GM12878 (cell line): ENCODE data around the gene IGSF22. TPM values are rescaled to one million over a fixed set of nuclear protein-coding genes. Genes with fewer than 3 reads are reported as not detected.

Experiments
- ATAC-seq: fragments of 200-7000 bp; cut with Tn5 transposase; 3 replicates; pipeline ENCODE4 v1.9.1; 2020; ENCODE audit warnings: mild to moderate bottlenecking, moderate library complexity
- BruUV-seq: library from RNA; stranded (reverse); fragments of 400-500 nt; replicated peaks from 2 replicates; lab custom pipeline; 2021; lab: Mats Ljungman, UMichigan
- CTCF ChIA-PET: fragments of 300-600 bp; sonication (Branson Sonifier 250); formaldehyde crosslinking; extraction: SDS; loops from one replicate; lab custom pipeline; 2021; ENCODE audit warnings: inconsistent platforms; lab: Yijun Ruan, JAX
- POLR2A ChIA-PET: fragments of 350-600 bp; formaldehyde crosslinking; extraction: SDS; loops from one replicate; lab custom pipeline; 2021; ENCODE audit warnings: inconsistent platforms; lab: Charles Lee
- RAD21 ChIA-PET: fragments of 300-600 bp; sonication (Branson Sonifier 250); formaldehyde crosslinking; loops from one replicate; lab custom pipeline; 2023; ENCODE audit warnings: antibody characterized with exemption; ENCODE audit not compliant: unreplicated experiment; lab: Charles Lee
- SMC1A ChIA-PET: fragments of 300-600 bp; sonication (Branson Sonifier 250); formaldehyde crosslinking; loops from one replicate; lab custom pipeline; 2023; ENCODE audit not compliant: unreplicated experiment, uncharacterized antibody; lab: Charles Lee
- DNase-seq: peaks from one replicate; pipeline ENCODE4 v3.0.0-alpha.2; 2011; ENCODE audit warnings: low read depth, low spot score
- FAIRE-seq: peaks from 3 replicates; lab custom pipeline; 2011; peaks lifted over from hg19 to GRCh38; lab: Jason Lieb, UNC
- H2AFZ ChIP-seq: 2 replicates; pipeline ENCODE4 v1.6.0; 2011; ENCODE audit warnings: low read depth, low read length, control low read depth; ENCODE audit not compliant: control insufficient read depth
- H3K27ac ChIP-seq: 2 replicates; pipeline ENCODE4 v1.5.1; 2011; ENCODE audit warnings: control low read depth; ENCODE audit not compliant: control insufficient read depth, insufficient read depth
- H3K27me3 ChIP-seq, 2 experiments: replicated peaks in 1 of 2; 2 replicates each; pipeline versions ENCODE4 v1.6.0 to v1.6.1; 2011; ENCODE audit warnings: low read length in 1 of 2; ENCODE audit not compliant: control insufficient read depth in 2 of 2, insufficient read depth in 2 of 2
- H3K36me3 ChIP-seq, 2 experiments: 2 replicates each; pipeline ENCODE4 v1.5.1; 2011; ENCODE audit warnings: low read length in 1 of 2; ENCODE audit not compliant: control insufficient read depth in 2 of 2, insufficient read depth in 2 of 2
- H3K4me1 ChIP-seq: 2 replicates; pipeline ENCODE4 v1.6.1; 2011; ENCODE audit warnings: mild to moderate bottlenecking, low read length, moderate library complexity, mixed read lengths; ENCODE audit not compliant: control insufficient read depth, insufficient read depth
- H3K4me2 ChIP-seq: 2 replicates; pipeline ENCODE4 v1.6.0; 2011; ENCODE audit warnings: control low read depth; ENCODE audit not compliant: control insufficient read depth, insufficient read depth
- H3K4me3 ChIP-seq: fragments of 200-600 bp; sonication (generic); 2 replicates; pipeline ENCODE4 v1.5.1; 2016
- H3K79me2 ChIP-seq: 2 replicates; pipeline ENCODE4 v1.6.0; 2011; ENCODE audit warnings: low read length; ENCODE audit not compliant: control insufficient read depth, insufficient read depth
- H3K9ac ChIP-seq: 2 replicates; pipeline ENCODE4 v1.8.0; 2011; ENCODE audit warnings: low read length, control low read depth, mixed read lengths; ENCODE audit not compliant: control insufficient read depth, insufficient read depth
- H3K9me3 ChIP-seq: replicated peaks from 3 replicates; pipeline ENCODE4 v1.5.1; 2011; ENCODE audit warnings: mild to moderate bottlenecking, low read length; ENCODE audit not compliant: control insufficient read depth, insufficient read depth
- H4K20me1 ChIP-seq: 2 replicates; pipeline ENCODE4 v1.6.0; 2011; ENCODE audit not compliant: control insufficient read depth, insufficient read depth
- TARDBP ChIP-seq: IDR thresholded peaks from 2 replicates; pipeline ENCODE4 v1.6.1; 2016; ENCODE audit warnings: borderline replicate concordance
- ZNF24 ChIP-seq: fragments of 450-650 bp; IDR thresholded peaks from 2 replicates; pipeline ENCODE4 v1.6.1; 2017; ENCODE audit warnings: antibody characterized with exemption, mild to moderate bottlenecking
- ZZZ3 ChIP-seq: IDR thresholded peaks from 2 replicates; pipeline ENCODE4 v1.6.1; 2011; ENCODE audit warnings: low read depth; ENCODE audit not compliant: control insufficient read depth, insufficient read length
- WGBS: methylation state at CpG from one replicate; pipeline ENCODE4 v1.1.6; 2016; ENCODE audit warnings: low lambda C conversion rate; ENCODE audit not compliant: insufficient replicate concordance, insufficient coverage; ENCODE audit errors: missing lambda C conversion rate; 5-methylcytosine and 5-hydroxymethylcytosine counted together
- in situ Hi-C: fragments of 300-500 bp; cut with MboI; formaldehyde crosslinking; loops from 9 replicates; pipeline ENCODE4 v1.14.3; 2018; ENCODE audit warnings: mixed read lengths
- intact Hi-C: fragments of 100-400 bp; cut with micrococcal nuclease; formaldehyde crosslinking; loops from one replicate; pipeline ENCODE4 v1.14.2; 2022; ENCODE audit not compliant: unreplicated experiment
- polyA plus RNA-seq, 11 experiments: library from polyadenylated mRNA; depleted of rRNA in 4 of 11; unstranded in 6 of 11; stranded (reverse) in 5 of 11; fragments of >200 nt; fragmentation: Nextera tagmentation in 4 of 11; fragmentation: Illumina TruSeq in 1 of 11; extraction: Ambion mirVana in 4 of 11; extraction: Trizol in 1 of 11; gene quantifications; 1 replicate in 1 of 11; 2 replicates in 10 of 11; pipeline versions ENCODE4 v1.2.1 to v1.2.3, GENCODE V29; 2011 to 2016; ENCODE audit warnings: inconsistent platforms in 2 of 11, missing spikeins in 2 of 11, low read depth in 1 of 11
- total RNA-seq, 4 experiments: library from RNA; depleted of rRNA in 3 of 4; stranded (reverse); fragments of >200 nt in 3 of 4; fragmentation: Illumina TruSeq in 1 of 4; extraction: Trizol in 1 of 4; gene quantifications; 2 replicates each; pipeline versions ENCODE4 v1.2.1 to v1.2.3, GENCODE V29; 2013 to 2021
- TF ChIP-seq, protein P1 (sequence below): fragments of 450-650 bp; conservative IDR thresholded peaks from 2 replicates; pipeline ENCODE4 v1.6.1; 2017; ENCODE audit warnings: mild to moderate bottlenecking, moderate library complexity
- TF ChIP-seq, protein P2 (sequence below): fragments of 450-650 bp; IDR thresholded peaks from 2 replicates; pipeline ENCODE4 v1.6.1; 2017; ENCODE audit warnings: mild to moderate bottlenecking, moderate library complexity
- TF ChIP-seq, protein P3 (sequence below): fragments of 450-650 bp; IDR thresholded peaks from 2 replicates; pipeline ENCODE4 v1.6.1; 2017; ENCODE audit warnings: mild to moderate bottlenecking, moderate library complexity

Gene IGSF22
- total and polyA plus RNA-seq, 10 of the 15 experiments (the other 5 are each of a cell fraction or from before 2014, with no cell fraction given) = 0.02 to 0.18 TPM; not detected in 8

DNA sequence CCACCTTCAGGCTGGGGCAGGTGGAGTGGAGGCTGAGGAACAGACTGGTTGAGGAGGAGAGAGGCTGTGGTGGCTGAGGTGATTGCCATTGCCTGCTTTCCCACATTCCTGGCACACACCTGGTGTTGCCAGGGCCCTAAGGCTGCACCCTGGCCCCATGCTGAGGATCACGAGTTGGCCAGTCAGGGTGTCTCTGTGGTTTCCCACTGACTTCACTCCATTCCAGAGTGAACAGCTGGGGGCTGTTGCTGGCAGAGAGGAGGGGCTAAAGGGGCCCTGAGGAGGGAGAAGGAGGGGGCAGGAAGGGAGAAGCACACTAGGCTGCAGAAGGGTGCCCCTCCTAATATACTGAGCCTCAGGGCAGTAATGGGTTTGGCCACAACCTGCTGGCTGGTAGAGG is 25.6 kb downstream of the IGSF22 start:
- ChIA-PET CTCF (interaction anchor here (0.6 to 1.4 kb wide), 2 partner anchors 21 to 847 kb away, joined by 4 to 5 read pairs; no protein-coding TSS in a partner anchor), POLR2A (no interaction called here), SMC1A (no interaction called here), RAD21 (no interaction called here)
- Histone ChIP-seq H3K4me1 (peaks cover 6% of the 10 kb centered on the region; the same call in 1 of the 2 replicates), H3K27ac (no peak overlapping the region), H3K27me3 (peaks cover 7 to 16% of the 10 kb centered on the region in 2 experiments), H3K9me3 (no peaks in the 10 kb centered on the region), H2AFZ (no peak overlapping the region), H3K4me3 (no peak overlapping the region), H4K20me1 (no peaks in the 10 kb centered on the region), H3K9ac (no peak overlapping the region), H3K36me3 (no peaks in the 10 kb centered on the region), H3K4me2 (no peak overlapping the region), H3K79me2 (no peaks in the 10 kb centered on the region)
- FAIRE-seq (no peak), ATAC-seq (no peak), DNase-seq (no peak)
- TF ChIP-seq ZZZ3 (no peak), ZNF24 (no peak), TARDBP (no peak)
- TF ChIP-seq, protein P1, sequence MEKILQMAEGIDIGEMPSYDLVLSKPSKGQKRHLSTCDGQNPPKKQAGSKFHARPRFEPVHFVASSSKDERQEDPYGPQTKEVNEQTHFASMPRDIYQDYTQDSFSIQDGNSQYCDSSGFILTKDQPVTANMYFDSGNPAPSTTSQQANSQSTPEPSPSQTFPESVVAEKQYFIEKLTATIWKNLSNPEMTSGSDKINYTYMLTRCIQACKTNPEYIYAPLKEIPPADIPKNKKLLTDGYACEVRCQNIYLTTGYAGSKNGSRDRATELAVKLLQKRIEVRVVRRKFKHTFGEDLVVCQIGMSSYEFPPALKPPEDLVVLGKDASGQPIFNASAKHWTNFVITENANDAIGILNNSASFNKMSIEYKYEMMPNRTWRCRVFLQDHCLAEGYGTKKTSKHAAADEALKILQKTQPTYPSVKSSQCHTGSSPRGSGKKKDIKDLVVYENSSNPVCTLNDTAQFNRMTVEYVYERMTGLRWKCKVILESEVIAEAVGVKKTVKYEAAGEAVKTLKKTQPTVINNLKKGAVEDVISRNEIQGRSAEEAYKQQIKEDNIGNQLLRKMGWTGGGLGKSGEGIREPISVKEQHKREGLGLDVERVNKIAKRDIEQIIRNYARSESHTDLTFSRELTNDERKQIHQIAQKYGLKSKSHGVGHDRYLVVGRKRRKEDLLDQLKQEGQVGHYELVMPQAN = no peak
- TF ChIP-seq, protein P2, sequence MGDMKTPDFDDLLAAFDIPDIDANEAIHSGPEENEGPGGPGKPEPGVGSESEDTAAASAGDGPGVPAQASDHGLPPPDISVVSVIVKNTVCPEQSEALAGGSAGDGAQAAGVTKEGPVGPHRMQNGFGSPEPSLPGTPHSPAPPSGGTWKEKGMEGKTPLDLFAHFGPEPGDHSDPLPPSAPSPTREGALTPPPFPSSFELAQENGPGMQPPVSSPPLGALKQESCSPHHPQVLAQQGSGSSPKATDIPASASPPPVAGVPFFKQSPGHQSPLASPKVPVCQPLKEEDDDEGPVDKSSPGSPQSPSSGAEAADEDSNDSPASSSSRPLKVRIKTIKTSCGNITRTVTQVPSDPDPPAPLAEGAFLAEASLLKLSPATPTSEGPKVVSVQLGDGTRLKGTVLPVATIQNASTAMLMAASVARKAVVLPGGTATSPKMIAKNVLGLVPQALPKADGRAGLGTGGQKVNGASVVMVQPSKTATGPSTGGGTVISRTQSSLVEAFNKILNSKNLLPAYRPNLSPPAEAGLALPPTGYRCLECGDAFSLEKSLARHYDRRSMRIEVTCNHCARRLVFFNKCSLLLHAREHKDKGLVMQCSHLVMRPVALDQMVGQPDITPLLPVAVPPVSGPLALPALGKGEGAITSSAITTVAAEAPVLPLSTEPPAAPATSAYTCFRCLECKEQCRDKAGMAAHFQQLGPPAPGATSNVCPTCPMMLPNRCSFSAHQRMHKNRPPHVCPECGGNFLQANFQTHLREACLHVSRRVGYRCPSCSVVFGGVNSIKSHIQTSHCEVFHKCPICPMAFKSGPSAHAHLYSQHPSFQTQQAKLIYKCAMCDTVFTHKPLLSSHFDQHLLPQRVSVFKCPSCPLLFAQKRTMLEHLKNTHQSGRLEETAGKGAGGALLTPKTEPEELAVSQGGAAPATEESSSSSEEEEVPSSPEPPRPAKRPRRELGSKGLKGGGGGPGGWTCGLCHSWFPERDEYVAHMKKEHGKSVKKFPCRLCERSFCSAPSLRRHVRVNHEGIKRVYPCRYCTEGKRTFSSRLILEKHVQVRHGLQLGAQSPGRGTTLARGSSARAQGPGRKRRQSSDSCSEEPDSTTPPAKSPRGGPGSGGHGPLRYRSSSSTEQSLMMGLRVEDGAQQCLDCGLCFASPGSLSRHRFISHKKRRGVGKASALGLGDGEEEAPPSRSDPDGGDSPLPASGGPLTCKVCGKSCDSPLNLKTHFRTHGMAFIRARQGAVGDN = no peak
- TF ChIP-seq, protein P3, sequence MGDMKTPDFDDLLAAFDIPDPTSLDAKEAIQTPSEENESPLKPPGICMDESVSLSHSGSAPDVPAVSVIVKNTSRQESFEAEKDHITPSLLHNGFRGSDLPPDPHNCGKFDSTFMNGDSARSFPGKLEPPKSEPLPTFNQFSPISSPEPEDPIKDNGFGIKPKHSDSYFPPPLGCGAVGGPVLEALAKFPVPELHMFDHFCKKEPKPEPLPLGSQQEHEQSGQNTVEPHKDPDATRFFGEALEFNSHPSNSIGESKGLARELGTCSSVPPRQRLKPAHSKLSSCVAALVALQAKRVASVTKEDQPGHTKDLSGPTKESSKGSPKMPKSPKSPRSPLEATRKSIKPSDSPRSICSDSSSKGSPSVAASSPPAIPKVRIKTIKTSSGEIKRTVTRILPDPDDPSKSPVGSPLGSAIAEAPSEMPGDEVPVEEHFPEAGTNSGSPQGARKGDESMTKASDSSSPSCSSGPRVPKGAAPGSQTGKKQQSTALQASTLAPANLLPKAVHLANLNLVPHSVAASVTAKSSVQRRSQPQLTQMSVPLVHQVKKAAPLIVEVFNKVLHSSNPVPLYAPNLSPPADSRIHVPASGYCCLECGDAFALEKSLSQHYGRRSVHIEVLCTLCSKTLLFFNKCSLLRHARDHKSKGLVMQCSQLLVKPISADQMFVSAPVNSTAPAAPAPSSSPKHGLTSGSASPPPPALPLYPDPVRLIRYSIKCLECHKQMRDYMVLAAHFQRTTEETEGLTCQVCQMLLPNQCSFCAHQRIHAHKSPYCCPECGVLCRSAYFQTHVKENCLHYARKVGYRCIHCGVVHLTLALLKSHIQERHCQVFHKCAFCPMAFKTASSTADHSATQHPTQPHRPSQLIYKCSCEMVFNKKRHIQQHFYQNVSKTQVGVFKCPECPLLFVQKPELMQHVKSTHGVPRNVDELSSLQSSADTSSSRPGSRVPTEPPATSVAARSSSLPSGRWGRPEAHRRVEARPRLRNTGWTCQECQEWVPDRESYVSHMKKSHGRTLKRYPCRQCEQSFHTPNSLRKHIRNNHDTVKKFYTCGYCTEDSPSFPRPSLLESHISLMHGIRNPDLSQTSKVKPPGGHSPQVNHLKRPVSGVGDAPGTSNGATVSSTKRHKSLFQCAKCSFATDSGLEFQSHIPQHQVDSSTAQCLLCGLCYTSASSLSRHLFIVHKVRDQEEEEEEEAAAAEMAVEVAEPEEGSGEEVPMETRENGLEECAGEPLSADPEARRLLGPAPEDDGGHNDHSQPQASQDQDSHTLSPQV = no peak
- WGBS = 17% methylated on average over 1 of the region's 1 CpG
- in situ Hi-C loops (no loop called here), intact Hi-C loops (no loop called here)
- no TSS peak for BruUV-seq
